ENCODE measurements around the gene TM2D1.

The TM2D1 gene

GRCh38 chr1:61659061-61659460, 65.9 kb downstream of the TM2D1 start:
- Histone ChIP-seq H3K4me3 (ENCODE audit: low read length) (no peak overlapping the region), H3F3A (ENCODE audit: control insufficient read depth, insufficient read depth) (no peaks in the 10 kb centered on the region), H3K4me1 (ENCODE audit: control insufficient read depth, low read length) (no peaks in the 10 kb centered on the region), H3K9me3 (ENCODE audit: control insufficient read depth, insufficient read depth, low read length) (no peaks in the 10 kb centered on the region), H3K9me2 (replicated peaks; ENCODE audit: control insufficient read depth, low read length) (no peaks in the 10 kb centered on the region), H3K27ac (ENCODE audit: low read depth, low read length) (no peak overlapping the region), H3K79me2 (ENCODE audit: control insufficient read depth, low read length) (no peaks in the 10 kb centered on the region), H3K27me3 (ENCODE audit: control insufficient read depth, low read length) (no peaks in the 10 kb centered on the region), H3K4me2 (ENCODE audit: low read length) (no peak overlapping the region), H4K20me1 (ENCODE audit: control insufficient read depth, insufficient read depth, low read depth, low read length) (no peaks in the 10 kb centered on the region), H3K36me3 (ENCODE audit: control insufficient read depth, low read length) (no peaks in the 10 kb centered on the region)
- TF ChIP-seq, protein P1, sequence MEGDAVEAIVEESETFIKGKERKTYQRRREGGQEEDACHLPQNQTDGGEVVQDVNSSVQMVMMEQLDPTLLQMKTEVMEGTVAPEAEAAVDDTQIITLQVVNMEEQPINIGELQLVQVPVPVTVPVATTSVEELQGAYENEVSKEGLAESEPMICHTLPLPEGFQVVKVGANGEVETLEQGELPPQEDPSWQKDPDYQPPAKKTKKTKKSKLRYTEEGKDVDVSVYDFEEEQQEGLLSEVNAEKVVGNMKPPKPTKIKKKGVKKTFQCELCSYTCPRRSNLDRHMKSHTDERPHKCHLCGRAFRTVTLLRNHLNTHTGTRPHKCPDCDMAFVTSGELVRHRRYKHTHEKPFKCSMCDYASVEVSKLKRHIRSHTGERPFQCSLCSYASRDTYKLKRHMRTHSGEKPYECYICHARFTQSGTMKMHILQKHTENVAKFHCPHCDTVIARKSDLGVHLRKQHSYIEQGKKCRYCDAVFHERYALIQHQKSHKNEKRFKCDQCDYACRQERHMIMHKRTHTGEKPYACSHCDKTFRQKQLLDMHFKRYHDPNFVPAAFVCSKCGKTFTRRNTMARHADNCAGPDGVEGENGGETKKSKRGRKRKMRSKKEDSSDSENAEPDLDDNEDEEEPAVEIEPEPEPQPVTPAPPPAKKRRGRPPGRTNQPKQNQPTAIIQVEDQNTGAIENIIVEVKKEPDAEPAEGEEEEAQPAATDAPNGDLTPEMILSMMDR (IDR thresholded peaks at IDR 0.05; ENCODE audit: low read depth, low read length, poor library complexity, severe bottlenecking) = peak; percentile 49
- TF ChIP-seq EZH2phosphoT487 (IDR thresholded peaks at IDR 0.05; ENCODE audit: borderline replicate concordance, low read length) = no peak

GRCh38 chr1:61655453-61655852, 69.5 kb downstream of the TM2D1 start:
- H3K36me3 ChIP-seq (ENCODE audit: control insufficient read depth, low read length) = no peaks in the 10 kb centered on the region
- H3K27me3 ChIP-seq (ENCODE audit: control insufficient read depth, low read length) = no peaks in the 10 kb centered on the region
- H3K4me1 ChIP-seq (ENCODE audit: control insufficient read depth, low read length) = no peaks in the 10 kb centered on the region
- no peaks in the 10 kb centered on the region for H3K79me2 ChIP-seq (ENCODE audit: control insufficient read depth, low read length)
- no peaks in the 10 kb centered on the region for H3F3A ChIP-seq (ENCODE audit: control insufficient read depth, insufficient read depth)
- no peak overlapping the region for H3K27ac ChIP-seq (ENCODE audit: low read depth, low read length)
- no peaks in the 10 kb centered on the region for H3K9me3 ChIP-seq (ENCODE audit: control insufficient read depth, insufficient read depth, low read length)
- H3K4me2 ChIP-seq (ENCODE audit: low read length) = no peak overlapping the region
- no peak for TF ChIP-seq EZH2phosphoT487 (IDR thresholded peaks at IDR 0.05; ENCODE audit: borderline replicate concordance, low read length)
- TF ChIP-seq, protein P1 (IDR thresholded peaks at IDR 0.05; ENCODE audit: low read depth, low read length, poor library complexity, severe bottlenecking) = no peak
- H3K9me2 ChIP-seq (replicated peaks; ENCODE audit: control insufficient read depth, low read length) = no peaks in the 10 kb centered on the region
- H4K20me1 ChIP-seq (ENCODE audit: control insufficient read depth, insufficient read depth, low read depth, low read length) = no peaks in the 10 kb centered on the region
- no peak overlapping the region for H3K4me3 ChIP-seq (ENCODE audit: low read length)

DNA sequence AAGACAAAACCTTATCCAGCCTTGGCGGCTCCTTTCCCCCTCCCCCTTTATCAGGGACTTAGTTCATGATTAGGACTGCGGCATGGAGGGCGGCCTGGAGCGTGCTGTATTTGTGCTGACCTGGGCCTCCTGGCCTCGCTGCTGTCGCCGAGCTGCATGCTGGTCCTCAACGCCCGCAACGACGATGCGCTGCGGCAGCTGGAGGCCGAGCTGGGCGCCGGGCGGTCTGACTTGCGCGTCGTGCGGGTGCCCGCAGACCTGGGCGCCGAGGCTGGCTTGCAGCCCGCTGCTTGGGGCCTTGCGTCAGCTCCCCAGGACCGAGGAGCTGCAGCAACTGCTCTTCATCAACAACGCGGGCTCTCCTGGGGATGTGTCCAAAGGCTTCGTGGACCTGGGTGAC, 70.9 kb downstream of the TM2D1 start:
- Histone ChIP-seq H3K4me3 (ENCODE audit: low read length) (no peak overlapping the region), H3F3A (ENCODE audit: control insufficient read depth, insufficient read depth) (no peaks in the 10 kb centered on the region), H3K79me2 (ENCODE audit: control insufficient read depth, low read length) (no peaks in the 10 kb centered on the region), H3K4me1 (ENCODE audit: control insufficient read depth, low read length) (no peaks in the 10 kb centered on the region), H3K9me2 (replicated peaks; ENCODE audit: control insufficient read depth, low read length) (no peaks in the 10 kb centered on the region), H4K20me1 (ENCODE audit: control insufficient read depth, insufficient read depth, low read depth, low read length) (no peaks in the 10 kb centered on the region), H3K36me3 (ENCODE audit: control insufficient read depth, low read length) (no peaks in the 10 kb centered on the region), H3K4me2 (ENCODE audit: low read length) (no peak overlapping the region), H3K27ac (ENCODE audit: low read depth, low read length) (no peak overlapping the region), H3K9me3 (ENCODE audit: control insufficient read depth, insufficient read depth, low read length) (no peaks in the 10 kb centered on the region), H3K27me3 (ENCODE audit: control insufficient read depth, low read length) (no peaks in the 10 kb centered on the region)
- TF ChIP-seq, protein P1 (IDR thresholded peaks at IDR 0.05; ENCODE audit: low read depth, low read length, poor library complexity, severe bottlenecking) = no peak
- TF ChIP-seq EZH2phosphoT487 (IDR thresholded peaks at IDR 0.05; ENCODE audit: borderline replicate concordance, low read length) = no peak
